ENCODE results near the gene PRELID1.
"Not testable (repeated sequence)": the region's sequence is repeated elsewhere in the genome, so short reads cannot be mapped to it uniquely, and the experiment has no call there.

PRELID1 gene

GRCh38 chr5:177303121-177303924 is at the start of gene PRELID1, which contains the start of gene RAB24:
Gene PRELID1, plus strand, starts transcription at chr5:177303799. Its CDS starts 187 bp downstream, at chr5:177303986.
Gene RAB24, minus strand, starts transcription at chr5:177303719. Its CDS starts 431 bp downstream, at chr5:177303288.
- Histone ChIP-seq H3K4me3 (peak within 1 kb of the TSS; percentile 81 to 95), H3K9me3 (no peaks in the 10 kb centered on the region), H3K27me3 (no peaks in the 10 kb centered on the region), H3K36me3 (peaks cover 0 to 31% (median 22%) of the 10 kb centered on the region in 3 donors), H3K4me1 (peaks cover 0 to 52% (median 33%) of the 10 kb centered on the region in 4 donors), H3K27ac (peak within 1 kb of the TSS; percentile 81 to 88)
- peak; percentile 86 to 91 for DNase-seq
- intact Hi-C loops (cut with DNase I; ENCODE audit: low total_unique reads), result loop anchor here (10.0 kb wide), 1 partner anchor 189 kb away; no protein-coding TSS in a partner anchor
- peak; percentile 21 to 28 for TF ChIP-seq CTCF (IDR thresholded peaks at IDR 0.05)

- Histone ChIP-seq H3K36me3 (peaks cover 27 to 93% (median 50%) of the 10 kb centered on the region in 3 donors), H3K27ac (no peak overlapping the region), H3K9me3 (no peaks in the 10 kb centered on the region), H3K27me3 (no peaks in the 10 kb centered on the region), H3K4me1 (no peaks in the 10 kb centered on the region), H3K4me3 (no peak overlapping the region)
- intact Hi-C loops (cut with DNase I; ENCODE audit: low total_unique reads), result no loop called here
- TF ChIP-seq CTCF (IDR thresholded peaks at IDR 0.05), result no peak
- no peak for DNase-seq
These were observed 47.3 kb upstream of the PRELID1 start for GRCh38 chr5:177256296-177256695.

GRCh38 chr5:177258711-177259110 is 44.9 kb upstream of the PRELID1 start:
- H3K4me1 ChIP-seq; H3K4me3 ChIP-seq; DNase-seq; intact Hi-C loops (cut with DNase I; ENCODE audit: low total_unique reads); H3K27ac ChIP-seq; H3K27me3 ChIP-seq; H3K9me3 ChIP-seq: not testable (repeated sequence)
- H3K36me3 ChIP-seq, result peaks cover 43 to 91% (median 48%) of the 10 kb centered on the region in 3 donors

GRCh38 chr5:177260961-177261360 is 42.6 kb upstream of the PRELID1 start:
- Histone ChIP-seq H3K27ac (no peak overlapping the region), H3K27me3 (no peaks in the 10 kb centered on the region), H3K36me3 (peaks cover 54 to 91% (median 56%) of the 10 kb centered on the region in 3 donors), H3K4me3 (no peak overlapping the region), H3K9me3 (no peaks in the 10 kb centered on the region), H3K4me1 (no peaks in the 10 kb centered on the region)
- no peak for TF ChIP-seq CTCF (IDR thresholded peaks at IDR 0.05)
- intact Hi-C loops (cut with DNase I; ENCODE audit: low total_unique reads), result no loop called here
- DNase-seq, result no peak

GRCh38 chr5:177261510-177261909 is 42.1 kb upstream of the PRELID1 start:
- H3K4me3 ChIP-seq, result no peak overlapping the region
- DNase-seq, result no peak
- no peaks in the 10 kb centered on the region for H3K27me3 ChIP-seq
- no peaks in the 10 kb centered on the region for H3K9me3 ChIP-seq
- H3K4me1 ChIP-seq, result no peaks in the 10 kb centered on the region
- H3K27ac ChIP-seq, result no peak overlapping the region
- no peak for TF ChIP-seq CTCF (IDR thresholded peaks at IDR 0.05)
- H3K36me3 ChIP-seq, result peaks cover 58 to 91% (median 59%) of the 10 kb centered on the region in 3 donors
- intact Hi-C loops (cut with DNase I; ENCODE audit: low total_unique reads), result no loop called here

GRCh38 chr5:177264178-177264577 is 39.4 kb upstream of the PRELID1 start:
- Histone ChIP-seq H3K4me1 (no peaks in the 10 kb centered on the region), H3K36me3 (peaks cover 61 to 86% (median 67%) of the 10 kb centered on the region in 3 donors), H3K27ac (no peak overlapping the region), H3K27me3 (no peaks in the 10 kb centered on the region), H3K4me3 (no peak overlapping the region), H3K9me3 (no peaks in the 10 kb centered on the region)
- intact Hi-C loops (cut with DNase I; ENCODE audit: low total_unique reads), result no loop called here
- TF ChIP-seq CTCF (IDR thresholded peaks at IDR 0.05), result no peak
- no peak for DNase-seq

Measured in tibial artery (tissue), 4 donors.